Pulmonary artery endothelial cell (primary cell): ENCODE data around the gene GLP2R. TPM values are rescaled to one million over a fixed set of nuclear protein-coding genes. Genes with fewer than 3 reads are reported as not detected.

Source experiments
- DNase-seq: peaks from one replicate; pipeline ENCODE4 v3.0.0-alpha.2; 2011; ENCODE audit warnings: low read depth, low spot score
- total RNA-seq: library from RNA; depleted of rRNA; stranded (reverse); fragments of >200 nt; gene quantifications from 2 replicates; pipeline ENCODE4 v1.2.3, GENCODE V29; 2014

Gene GLP2R
- total RNA-seq, 1 donor from 2014 or later = not detected

DNA sequence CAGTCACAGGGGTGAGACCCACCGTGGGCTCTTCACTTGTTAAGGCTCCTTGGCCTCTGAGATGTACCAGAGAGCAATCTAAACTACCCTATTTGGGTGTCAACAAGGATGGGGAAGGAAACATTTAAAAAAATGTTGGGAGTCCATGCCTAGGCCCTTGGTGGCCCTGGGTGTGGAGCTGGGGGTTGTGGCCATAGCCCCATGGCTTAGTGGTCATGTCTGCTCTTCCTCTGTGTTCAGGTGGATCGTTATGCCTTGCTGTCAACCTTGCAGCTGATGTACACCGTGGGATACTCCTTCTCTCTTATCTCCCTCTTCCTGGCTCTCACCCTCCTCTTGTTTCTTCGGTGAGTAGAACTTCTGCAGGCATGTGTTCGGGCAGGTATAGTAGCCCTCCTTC is 28.5 kb downstream of the GLP2R start:
- DNase-seq = no peak

DNA sequence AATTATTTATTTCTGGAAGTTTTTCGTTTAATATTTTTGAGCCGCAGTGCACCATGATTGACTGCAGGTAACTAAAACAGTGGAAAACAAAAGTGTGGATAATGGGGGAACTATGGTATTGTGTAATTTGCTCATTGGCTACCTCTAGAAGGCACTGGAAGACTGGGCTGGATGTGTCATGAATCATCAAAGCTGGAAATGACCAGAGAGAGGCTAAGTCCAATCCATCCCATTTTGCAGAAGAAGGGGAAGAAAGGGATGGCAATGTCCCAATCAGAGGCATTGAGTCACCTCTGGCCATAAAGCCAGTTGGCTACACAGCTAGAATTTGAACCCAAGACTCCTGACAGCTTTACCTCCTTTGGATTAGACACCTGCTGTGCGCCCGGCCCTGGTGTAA is 29.3 kb downstream of the GLP2R start:
- no peak for DNase-seq

DNA sequence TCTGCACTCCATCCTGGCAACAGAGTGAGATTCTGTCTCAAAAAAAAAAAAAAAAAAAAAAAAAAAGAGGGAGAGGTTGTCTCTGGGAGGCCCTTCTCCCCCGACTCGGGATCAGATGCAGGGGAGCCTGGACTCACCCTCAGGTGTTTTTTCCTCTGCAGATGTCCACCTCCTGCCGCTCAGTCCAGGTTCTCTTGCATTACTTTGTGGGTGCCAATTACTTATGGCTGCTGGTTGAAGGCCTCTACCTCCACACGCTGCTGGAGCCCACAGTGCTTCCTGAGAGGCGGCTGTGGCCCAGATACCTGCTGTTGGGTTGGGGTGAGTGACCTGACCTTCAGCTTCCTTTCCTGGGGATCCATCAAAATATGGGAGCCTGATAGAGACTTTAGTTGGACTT is 34.1 kb downstream of the GLP2R start:
- DNase-seq = no peak

DNA sequence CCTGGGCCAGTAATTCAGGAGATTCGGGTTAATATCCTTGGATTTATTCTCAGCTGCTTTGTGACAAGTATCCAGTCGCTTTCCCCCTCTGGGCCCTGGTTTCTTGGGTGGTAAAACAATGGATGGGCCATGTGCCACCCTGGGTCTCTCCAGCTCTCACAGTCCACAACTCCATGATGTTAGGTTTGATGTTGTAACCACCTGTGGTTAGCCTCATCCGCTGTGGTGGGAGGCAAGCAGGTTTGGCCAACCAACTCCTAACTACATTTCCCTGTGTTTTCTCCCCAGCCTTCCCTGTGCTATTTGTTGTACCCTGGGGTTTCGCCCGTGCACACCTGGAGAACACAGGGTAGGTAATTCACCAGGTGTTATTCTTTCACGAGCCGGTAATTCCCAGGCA is 35.1 kb downstream of the GLP2R start:
- DNase-seq = no peak

DNA sequence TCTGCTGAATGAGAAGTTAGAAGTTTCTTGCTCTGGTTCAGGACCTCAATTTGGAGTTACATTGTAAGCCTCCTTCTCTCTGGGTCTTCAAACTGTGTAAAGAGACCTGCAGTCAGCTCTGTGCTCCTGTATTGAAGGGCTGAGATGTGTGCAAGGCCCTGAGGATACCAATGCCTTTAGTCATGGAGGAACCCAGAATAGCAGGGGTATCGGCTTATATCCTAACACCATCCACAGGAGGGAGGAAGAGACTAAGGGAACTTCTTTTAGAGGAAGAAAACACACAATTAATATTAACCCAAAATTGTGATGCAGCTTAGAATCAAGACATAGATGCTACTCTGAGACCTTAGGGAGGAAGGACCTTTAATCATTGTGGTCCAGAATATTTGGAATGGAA is 36.5 kb downstream of the GLP2R start:
- DNase-seq = no peak

DNA sequence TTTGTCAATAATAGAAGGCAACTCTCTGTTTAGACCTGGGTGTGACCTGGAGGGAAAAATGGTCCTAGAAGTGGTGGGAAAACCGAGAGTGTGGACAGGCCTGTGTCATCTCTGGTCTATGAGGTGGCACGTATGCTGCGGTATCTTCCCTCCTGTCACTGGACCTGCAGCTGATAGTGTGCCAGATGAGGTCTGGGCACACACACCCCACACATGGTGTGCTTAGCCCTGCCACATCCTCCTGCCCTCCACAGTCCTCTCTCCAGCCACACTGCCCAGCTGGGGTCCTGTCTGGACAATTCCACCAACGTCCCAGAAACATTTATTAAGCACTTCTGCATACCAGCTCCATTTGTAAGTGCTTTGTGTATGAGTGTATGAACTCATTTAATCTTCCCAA is 37.2 kb downstream of the GLP2R start:
- DNase-seq = no peak

DNA sequence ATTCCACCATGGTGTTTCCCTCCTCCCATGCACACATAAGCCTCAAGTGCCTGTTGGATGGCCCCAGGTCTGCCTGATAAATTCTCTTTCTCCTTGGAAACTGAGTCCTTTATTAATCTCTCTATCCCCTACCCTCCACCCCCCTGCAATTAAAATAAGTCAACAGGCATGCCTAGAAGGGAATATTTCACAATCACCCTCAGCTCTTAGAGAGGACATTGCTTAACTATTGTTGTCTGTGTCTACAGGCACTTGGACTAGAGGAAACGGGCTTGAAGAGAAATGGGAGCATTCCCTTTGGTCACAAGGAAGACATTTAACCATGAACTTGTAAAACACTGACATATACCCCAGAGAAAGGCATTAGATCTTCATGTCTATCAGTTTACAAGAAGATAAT is 39.9 kb downstream of the GLP2R start:
- DNase-seq = no peak

DNA sequence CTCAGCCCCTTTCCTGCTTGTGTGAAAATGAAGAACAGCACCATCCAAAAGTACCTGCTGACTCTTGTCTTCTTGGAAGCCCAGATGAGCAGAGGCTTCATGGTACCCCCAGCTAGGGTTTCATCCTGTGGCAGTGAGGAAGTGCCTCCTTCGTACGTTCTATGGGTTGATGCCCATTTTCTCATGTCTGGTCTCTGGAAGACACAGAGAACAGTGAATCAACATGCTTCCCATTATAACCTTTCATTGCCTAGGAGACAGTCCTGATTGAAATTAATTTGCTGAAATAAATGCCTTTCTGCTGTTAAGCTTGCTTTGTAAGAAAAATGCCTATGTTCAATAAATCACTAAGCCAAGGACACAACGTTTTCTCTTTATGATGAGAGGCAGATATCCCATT is 42.8 kb downstream of the GLP2R start:
- DNase-seq = no peak

DNA sequence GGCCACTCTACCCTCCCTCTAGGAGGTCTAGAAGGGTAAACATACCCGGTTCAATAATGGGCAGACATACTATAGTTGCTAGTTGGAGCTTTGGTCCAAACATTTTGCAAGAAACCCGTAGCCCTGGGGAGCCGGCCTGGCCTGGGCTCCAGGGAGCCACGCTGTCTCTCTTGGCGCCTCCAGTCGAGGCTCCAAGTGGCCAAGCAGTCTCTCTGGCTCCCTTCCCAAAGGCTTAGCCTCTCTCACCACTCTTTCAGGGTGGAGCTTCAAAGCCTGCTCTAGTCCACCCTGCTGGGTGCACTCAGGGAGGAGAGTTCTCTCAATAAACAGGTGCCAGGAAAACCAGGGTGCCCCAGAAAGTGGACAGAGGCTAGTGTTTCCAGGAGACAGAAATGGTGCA is 47.1 kb downstream of the GLP2R start:
- DNase-seq = no peak

DNA sequence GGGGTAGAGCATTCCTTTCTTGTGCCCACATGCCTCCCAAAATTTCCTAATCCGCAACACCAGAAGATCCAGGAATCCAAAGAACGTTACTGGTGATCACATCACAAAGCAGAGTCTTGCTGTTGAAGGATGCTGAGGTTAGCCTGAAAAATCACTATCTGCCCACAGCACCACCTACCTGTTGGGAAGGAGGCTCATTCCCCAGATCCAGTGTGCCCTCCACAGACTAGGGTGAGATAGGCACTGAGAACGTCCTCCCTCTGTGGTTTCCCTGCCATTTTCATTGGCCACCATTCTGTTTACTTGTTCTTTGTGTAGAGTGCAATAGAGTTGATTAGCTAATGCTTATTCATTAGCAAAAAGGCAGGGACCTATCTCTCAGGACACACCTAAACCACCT is 49.0 kb downstream of the GLP2R start:
- DNase-seq = no peak

DNA sequence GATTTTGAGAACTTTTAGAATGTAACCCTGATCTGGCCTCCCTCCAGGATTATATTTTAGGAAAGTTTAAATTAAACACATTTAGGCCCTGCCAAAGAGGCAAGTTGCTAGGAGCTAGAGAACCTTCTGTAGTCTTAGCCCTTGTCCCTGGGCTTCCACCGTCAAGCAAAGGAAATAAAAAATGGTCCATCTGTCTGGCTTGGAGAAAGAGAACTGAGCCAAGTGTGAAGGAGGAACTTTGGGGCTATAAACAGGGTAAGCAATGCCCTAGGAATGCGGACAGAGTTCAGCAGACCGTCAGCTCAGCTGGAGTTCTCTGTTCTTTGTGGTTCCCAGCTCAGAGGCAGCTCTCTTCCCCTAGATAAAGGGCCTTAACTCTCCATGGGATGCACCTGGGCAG is 49.7 kb downstream of the GLP2R start:
- no peak for DNase-seq

DNA sequence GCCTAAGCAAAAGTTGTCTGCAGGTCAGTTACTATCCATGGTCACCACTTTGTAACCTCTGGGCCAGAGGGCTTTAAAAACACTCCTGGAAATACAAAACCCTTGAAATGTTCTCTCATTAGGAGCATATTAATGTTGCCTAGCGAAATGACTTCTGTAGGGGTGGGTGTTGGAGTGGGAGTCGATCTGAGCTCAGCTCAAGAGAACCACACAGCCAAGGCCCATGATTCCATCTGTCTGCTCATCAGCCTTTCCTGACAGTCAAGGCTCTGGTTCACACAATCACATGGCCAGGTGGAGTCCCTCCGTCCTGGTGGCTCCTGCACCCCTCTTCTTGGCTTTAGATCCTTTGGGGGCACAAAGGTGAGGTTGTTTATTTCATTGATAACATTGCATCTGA is 52.6 kb downstream of the GLP2R start:
- no peak for DNase-seq

DNA sequence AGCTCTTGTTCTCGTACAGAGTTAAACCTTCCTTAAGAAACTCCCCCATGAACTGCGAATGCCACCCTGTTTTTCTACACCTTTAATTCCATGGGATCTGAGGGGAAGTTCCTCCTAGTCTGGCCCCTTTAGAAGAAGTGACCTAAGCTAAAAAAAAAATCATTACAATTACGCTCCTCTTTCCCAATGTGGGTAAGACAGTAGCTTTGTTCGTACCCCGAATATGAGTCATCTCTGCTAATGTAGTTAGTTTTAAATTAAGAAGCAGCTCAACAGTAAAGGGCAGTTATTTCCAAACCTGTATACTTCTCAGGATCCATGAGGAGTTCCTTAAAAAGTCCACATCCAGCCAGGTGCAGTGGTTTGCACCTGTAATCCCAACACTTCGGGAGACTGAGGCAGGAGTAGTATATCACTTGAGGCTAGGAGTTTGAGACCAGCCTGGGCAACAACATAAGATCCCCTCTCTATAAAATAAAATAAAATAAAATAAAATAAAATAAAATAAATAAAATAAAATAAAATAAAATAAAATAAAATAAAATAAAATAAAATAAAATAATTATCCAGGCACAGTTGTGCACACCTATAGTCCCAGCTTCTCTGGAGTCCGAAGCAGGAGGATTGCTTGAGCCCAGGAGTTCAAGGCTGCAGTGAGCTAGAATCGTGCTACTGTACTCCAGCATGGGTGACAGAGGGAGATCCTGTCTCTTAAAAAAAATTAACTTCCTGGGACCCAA is 53.2 kb downstream of the GLP2R start:
- DNase-seq = no peak

DNA sequence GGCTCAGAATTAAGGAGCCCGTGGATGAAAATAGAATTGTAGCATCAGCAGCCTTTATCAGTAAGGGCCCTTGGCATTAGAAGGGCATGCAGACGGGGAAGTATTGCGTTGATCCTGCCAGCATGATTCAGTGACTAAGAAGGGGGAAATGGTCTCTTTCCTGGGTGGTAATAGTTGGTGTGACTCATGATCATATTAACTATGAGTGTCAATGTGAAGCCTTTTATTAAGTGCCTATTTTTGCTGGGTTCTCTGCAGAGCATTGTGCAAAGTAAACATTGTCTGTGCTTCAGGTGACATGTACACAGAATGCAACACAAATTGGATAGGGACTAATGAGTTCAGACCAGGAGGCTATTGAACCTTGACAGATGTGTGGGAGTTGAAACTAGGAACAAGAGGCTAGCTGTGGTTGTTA is 54.9 kb downstream of the GLP2R start:
- DNase-seq = no peak

DNA sequence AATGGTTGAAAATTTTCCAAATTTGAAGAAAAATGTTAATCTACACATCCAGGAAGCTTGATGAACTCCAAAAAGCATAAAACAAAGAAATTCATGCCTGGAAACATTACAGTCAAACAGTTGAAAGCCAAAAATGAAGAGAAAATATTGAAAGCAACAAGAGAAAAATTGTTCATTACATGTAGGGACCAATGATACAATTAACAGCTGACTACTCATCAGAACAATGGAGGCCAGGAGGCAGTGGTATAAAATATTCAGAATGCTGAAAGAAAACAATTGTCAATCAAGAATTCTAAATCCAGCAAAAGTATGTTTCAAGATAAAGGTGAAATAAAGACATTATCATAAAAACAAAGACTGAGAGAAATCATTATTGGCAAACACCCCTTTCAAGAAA is 57.7 kb downstream of the GLP2R start:
- no peak for DNase-seq

DNA sequence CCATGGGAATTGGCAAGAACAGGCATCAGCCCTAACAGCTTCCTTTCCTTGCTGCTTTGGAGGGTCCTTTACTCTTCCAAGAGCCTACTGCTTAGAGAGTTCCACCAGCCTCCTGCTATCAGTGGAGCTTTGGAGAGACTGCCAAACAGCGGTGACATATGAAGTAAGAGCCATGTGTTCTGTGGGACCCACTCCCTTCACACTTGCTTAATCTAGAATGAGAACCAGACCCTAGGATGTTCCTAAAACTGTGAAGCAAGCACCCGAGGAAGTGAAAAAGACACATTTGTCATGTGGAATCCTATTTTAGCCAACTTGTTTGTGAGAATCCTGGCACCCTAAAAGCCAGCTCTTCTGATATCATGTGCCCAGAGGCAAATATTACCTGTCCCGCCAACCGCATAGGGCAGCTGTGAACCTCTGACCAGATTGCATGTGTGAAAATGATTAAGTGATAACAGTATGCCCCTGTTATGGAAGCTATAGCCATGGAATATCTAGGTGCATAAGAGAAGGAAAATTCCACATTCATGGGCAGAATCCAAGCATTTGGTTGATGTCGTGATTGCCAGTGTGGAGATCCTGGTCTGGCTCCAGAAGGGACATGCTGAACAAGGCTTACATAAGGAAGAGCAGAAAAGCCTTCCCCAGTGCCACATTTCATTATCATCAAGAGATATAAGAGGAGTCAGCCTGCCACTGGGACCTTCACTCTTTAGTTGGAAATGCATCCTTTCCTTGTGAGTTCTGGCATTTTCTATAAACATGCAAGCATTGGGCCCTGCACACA is 60.6 kb downstream of the GLP2R start:
- no peak for DNase-seq

DNA sequence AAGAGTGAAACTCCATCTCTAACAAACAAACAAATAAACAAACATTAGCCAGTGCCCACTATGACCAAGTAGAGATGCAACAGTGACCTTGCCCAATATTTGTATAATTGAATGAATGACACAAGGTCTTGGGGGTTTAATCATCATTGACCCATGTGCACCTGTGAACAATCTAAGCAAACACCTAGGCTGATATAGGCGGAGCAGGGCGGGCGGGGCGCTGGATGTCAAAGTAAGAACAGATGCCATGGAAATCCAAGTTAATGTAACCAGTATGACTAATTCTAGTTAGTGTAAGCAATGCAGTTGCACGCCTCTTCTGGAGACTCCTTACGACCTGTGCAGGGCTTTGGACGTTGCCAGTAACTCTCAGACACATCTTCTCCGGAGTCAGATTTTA is 61.8 kb downstream of the GLP2R start:
- DNase-seq = no peak

DNA sequence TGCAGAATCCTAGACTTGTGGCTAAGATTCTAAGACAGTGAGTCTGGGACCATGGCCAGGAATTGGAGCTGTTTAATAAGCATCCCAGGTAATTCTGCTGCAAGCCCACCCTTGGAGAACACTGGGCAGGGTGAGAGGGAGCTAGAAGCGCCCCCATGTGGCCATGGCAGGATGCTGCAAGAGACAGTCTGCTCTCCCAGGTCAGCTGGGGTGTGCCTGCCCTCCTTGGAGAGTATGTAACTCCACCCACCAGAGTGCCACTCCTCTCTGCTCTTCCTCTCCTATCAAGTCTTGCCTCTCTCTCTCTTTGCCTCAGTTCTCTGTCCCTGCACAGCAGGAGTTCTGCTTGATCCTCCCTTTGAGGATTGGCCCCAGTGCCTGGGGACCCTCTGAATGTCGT is 64.4 kb downstream of the GLP2R start:
- DNase-seq = no peak

DNA sequence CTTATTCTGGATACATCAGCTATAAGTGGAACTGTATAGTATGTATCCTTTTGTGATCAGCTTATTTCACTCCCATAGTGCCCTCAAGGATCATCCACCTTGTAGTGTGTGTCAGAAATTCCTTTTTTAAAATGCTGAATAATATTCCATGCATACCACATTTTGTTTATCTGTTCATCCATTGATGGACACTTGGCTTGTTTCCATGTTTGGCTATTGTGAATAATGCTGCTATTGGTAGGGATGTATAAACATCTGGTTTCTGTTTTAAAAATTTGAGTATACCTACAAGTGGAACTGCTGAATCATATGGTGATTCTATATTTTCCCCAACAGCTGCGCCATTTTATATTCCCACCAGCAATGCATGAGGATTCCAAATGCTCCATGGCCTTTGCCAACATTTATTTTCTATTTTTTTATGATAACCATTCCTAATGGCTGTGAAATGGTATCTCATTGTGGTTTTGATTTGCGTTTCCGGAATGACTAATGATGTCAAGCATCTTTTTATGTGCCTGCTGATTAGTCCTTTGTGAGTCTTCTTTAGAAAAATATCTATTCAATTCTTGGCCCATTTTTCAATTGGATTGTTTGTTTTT is 67.8 kb downstream of the GLP2R start:
- no peak for DNase-seq

DNA sequence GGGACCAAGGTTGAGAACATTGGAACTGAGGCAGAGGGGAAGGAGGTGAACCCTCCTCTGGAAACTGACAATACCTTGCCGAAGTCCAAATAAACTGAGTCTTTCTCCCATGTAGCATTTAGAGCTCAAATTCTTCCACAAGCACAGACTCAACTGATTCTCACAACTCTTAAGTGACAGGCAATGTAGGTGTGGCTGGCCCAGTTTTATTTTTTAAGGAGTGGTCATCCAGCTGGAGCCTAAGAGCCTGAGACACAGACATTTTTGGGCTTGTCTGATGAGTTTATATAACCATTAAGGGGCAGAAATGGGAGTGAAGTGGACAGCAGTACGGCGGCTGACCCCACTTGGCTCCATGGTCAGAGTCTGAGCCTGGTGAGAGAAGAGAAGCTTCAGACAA is 68.5 kb downstream of the GLP2R start:
- no peak for DNase-seq

DNA sequence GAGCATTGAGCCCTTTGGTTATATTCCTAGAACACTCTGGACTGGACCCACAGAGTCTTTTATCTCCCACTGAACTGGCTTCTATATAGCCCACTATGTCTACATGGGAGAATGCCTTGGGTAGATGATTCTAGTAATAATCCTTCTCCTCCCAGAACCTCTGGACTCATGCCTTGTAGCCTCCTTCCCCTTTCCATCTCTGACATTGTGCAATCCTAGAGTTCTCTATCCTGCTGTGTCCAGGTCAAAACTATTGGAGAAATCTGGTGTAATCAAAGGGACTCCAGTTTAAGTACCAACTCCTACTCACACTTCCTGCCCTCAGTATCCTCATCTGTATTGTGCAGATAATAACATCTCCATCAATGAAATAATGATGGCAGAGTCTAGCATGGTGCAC is 70.2 kb downstream of the GLP2R start:
- DNase-seq = no peak

DNA sequence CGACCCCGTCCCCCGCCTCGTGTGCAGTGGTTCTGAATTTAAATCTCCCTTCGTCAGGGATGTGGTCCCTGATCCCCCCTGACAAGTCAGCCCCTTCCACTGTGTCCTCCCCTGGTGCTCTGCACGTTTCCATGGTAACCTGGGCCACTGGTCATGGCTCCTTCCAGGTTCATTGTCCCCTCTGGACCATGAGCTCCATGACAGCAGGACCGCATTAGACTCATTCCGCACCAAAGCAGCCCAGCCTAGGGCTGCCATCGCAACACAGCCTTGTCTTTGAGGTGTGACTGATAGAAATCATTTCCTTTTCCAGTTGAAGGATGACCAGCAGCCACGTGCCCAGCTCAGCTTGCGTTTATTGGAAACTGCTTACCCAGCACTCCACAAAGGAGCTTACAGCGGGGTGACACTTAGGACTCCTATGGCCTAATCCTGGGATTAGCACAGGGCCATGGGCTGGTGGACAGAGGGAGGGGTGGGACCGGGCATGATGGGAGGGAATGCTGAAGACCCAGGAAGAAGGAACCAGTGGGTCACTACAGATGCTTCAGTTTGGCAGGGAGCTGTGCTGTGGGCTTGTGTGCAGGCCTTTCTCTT is 71.7 kb downstream of the GLP2R start:
- no peak for DNase-seq
